ENCODE data around the gene ABCC11.
"Not testable (repeated sequence)": the region's sequence is repeated elsewhere in the genome, so short reads cannot be mapped to it uniquely, and the experiment has no call there.

ABCC11 gene

DNA sequence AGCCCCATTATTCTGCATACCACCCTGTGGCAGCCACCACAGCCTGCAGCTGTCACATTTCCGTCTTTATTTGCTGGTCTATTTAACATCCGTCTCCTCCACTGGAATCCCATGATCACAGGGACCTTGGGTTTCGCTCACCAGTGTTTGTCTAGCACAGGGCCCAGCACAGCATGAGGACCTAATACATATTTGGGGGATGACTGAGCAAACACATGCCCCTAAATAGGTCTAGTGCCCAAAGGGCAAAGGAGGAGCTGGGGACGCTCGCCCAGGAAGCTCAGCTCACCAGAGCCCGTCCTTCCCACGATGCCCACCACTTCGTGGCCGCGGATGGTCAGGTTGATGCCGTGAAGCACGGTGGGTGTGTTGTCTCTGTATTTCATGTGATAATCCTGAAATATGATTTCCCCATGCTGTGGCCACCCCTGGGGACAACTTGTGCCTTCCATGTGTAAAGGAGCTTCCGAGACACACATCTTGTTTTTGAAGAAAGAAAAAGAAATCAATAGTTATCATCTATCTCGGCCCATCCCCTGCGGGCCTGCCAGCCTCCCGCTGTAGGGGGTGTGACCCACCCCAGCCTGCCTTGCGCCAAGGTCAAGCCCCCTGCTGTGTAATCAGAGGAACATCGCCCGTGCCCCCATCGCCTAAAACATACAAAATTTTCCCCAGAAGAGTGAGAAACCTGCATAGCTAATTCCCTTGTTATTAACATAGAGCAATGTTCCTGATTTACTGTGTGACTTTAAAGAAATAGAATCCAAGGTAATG is 70.5 kb downstream of the ABCC11 start:
- peaks cover 0 to 5% of the 10 kb centered on the region in 2 donors for H3K27me3 ChIP-seq
- intact Hi-C loops (cut with DNase I; ENCODE audit: low total_unique reads) = no loop called here
- no peak overlapping the region for H3K27ac ChIP-seq
- no peak overlapping the region for H3K4me3 ChIP-seq
- no peak for TF ChIP-seq CTCF (IDR thresholded peaks at IDR 0.05)
- no peaks in the 10 kb centered on the region for H3K36me3 ChIP-seq
- no peaks in the 10 kb centered on the region for H3K9me3 ChIP-seq
- H3K4me1 ChIP-seq = no peaks in the 10 kb centered on the region
- no peak for DNase-seq

DNA sequence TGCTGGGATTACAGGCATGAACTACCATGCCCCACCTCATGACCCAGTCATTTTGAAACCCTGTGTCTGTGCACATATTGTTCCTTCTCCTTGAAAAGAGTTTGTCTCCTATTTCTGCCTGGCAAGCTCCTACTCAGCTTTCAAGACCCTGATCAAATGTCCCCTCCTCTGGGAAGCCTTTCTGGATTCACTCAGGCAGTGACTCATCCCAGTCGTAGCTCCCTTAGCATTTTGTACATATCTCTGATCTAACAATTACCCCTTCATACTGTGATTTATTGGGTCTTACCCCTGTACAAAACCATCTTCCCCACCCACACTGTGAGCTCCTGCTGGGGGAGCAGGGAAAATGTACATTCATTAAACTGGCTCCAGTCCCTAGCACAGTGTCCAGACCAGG is 73.5 kb downstream of the ABCC11 start:
- Histone ChIP-seq H3K4me1 (no peaks in the 10 kb centered on the region), H3K27me3 (peaks cover 0 to 5% of the 10 kb centered on the region in 2 donors), H3K9me3 (no peaks in the 10 kb centered on the region), H3K4me3 (no peak overlapping the region), H3K27ac (no peak overlapping the region), H3K36me3 (no peaks in the 10 kb centered on the region)
- intact Hi-C loops (cut with DNase I; ENCODE audit: low total_unique reads) = no loop called here
- TF ChIP-seq CTCF (IDR thresholded peaks at IDR 0.05) = no peak
- no peak for DNase-seq

GRCh38 chr16:48172682-48173081 is 74.7 kb downstream of the ABCC11 start:
- Histone ChIP-seq H3K4me1 (no peaks in the 10 kb centered on the region), H3K9me3 (no peaks in the 10 kb centered on the region), H3K36me3 (no peaks in the 10 kb centered on the region), H3K4me3 (no peak overlapping the region), H3K27me3 (peaks cover 0 to 5% of the 10 kb centered on the region in 2 donors), H3K27ac (no peak overlapping the region)
- no peak for TF ChIP-seq CTCF (IDR thresholded peaks at IDR 0.05)
- no peak for DNase-seq
- intact Hi-C loops (cut with DNase I; ENCODE audit: low total_unique reads) = no loop called here

GRCh38 chr16:48169896-48170295 is 77.4 kb downstream of the ABCC11 start:
- DNase-seq = no peak
- intact Hi-C loops (cut with DNase I; ENCODE audit: low total_unique reads) = no loop called here
- Histone ChIP-seq H3K4me3 (no peak overlapping the region), H3K4me1 (no peaks in the 10 kb centered on the region), H3K36me3 (no peaks in the 10 kb centered on the region), H3K27me3 (peaks cover 0 to 2% of the 10 kb centered on the region in 2 donors), H3K27ac (no peak overlapping the region), H3K9me3 (no peaks in the 10 kb centered on the region)
- no peak for TF ChIP-seq CTCF (IDR thresholded peaks at IDR 0.05)

DNA sequence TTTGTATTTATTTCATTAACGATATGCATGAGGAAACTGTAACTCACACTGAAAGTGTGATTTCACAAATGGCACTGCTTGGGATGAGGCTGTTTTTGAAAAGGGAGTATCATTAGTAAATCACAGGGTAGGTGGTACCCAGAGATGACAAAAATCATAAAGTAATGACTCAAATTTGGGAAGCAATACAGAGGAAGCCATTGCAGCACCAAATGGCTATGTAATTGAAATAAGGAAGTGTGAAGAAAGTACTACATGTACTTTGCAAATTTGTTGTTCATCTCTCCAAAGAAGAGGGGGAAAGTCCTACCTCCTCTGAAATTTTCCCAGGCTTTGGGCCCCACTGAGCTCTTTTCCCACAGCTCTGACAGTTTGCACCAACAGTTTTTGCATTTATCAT is 79.3 kb downstream of the ABCC11 start:
- Histone ChIP-seq H3K36me3 (no peaks in the 10 kb centered on the region), H3K27me3 (peaks cover 0 to 2% of the 10 kb centered on the region in 2 donors), H3K4me1 (peaks cover 0 to 4% (median 2%) of the 10 kb centered on the region in 4 donors), H3K27ac (no peak overlapping the region), H3K9me3 (no peaks in the 10 kb centered on the region), H3K4me3 (no peak overlapping the region)
- TF ChIP-seq CTCF (IDR thresholded peaks at IDR 0.05) = no peak
- DNase-seq = no peak
- intact Hi-C loops (cut with DNase I; ENCODE audit: low total_unique reads) = no loop called here

DNA sequence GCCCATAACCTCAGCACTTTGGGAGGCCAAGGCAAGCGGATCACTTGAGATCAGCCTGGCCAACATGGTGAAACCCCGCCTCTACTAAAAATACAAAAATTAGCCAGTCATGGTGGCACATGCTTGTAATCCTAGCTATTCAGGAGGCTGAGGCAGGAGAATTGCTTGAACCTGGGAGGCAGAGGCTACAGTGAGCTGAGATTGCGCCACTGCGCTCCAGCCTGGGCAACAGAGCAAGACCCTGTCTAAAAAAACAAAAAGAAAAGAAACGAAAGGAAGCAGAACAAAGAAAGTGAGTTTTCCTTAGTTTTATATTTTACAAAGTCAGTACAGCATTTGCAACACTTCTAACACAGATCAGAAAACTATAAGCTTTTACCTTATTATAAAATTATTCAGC is 80.7 kb downstream of the ABCC11 start:
- H3K4me1 ChIP-seq; H3K9me3 ChIP-seq; H3K36me3 ChIP-seq; H3K27me3 ChIP-seq; H3K27ac ChIP-seq; DNase-seq; intact Hi-C loops (cut with DNase I; ENCODE audit: low total_unique reads); H3K4me3 ChIP-seq: not testable (repeated sequence)

Measured in tibial artery (tissue), 4 donors.